ENCODE data around the gene IGF2R. TPM values are rescaled to one million over a fixed set of nuclear protein-coding genes. Genes with fewer than 3 reads are reported as not detected.

IGF2R gene
- total RNA-seq, 4 donors from 2014 or later, result 85.0 to 145 (median 103) TPM

- TF ChIP-seq, protein P1, sequence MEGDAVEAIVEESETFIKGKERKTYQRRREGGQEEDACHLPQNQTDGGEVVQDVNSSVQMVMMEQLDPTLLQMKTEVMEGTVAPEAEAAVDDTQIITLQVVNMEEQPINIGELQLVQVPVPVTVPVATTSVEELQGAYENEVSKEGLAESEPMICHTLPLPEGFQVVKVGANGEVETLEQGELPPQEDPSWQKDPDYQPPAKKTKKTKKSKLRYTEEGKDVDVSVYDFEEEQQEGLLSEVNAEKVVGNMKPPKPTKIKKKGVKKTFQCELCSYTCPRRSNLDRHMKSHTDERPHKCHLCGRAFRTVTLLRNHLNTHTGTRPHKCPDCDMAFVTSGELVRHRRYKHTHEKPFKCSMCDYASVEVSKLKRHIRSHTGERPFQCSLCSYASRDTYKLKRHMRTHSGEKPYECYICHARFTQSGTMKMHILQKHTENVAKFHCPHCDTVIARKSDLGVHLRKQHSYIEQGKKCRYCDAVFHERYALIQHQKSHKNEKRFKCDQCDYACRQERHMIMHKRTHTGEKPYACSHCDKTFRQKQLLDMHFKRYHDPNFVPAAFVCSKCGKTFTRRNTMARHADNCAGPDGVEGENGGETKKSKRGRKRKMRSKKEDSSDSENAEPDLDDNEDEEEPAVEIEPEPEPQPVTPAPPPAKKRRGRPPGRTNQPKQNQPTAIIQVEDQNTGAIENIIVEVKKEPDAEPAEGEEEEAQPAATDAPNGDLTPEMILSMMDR (IDR thresholded peaks at IDR 0.05; ENCODE audit: low read depth), result no peak
These were observed 45.3 kb downstream of the IGF2R start for GRCh38 chr6:160013987-160014868.

DNA sequence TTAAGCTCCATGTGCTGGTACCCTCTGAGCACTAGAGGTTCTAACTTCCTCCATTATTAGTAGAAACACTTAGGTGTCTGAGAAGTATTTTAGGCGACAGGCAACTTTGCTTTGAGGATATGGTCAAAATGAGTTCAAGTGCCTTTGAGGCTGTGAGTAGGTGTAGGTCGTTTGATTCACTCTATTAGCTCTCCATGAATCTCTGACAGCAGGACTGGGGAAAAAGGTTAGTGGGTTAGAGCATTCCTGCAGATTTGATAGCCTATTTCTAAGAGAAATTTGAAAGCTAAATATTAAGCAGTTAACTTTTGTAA is 45.9 kb downstream of the IGF2R start:
- TF ChIP-seq, protein P1 (IDR thresholded peaks at IDR 0.05; ENCODE audit: low read depth), result no peak

DNA sequence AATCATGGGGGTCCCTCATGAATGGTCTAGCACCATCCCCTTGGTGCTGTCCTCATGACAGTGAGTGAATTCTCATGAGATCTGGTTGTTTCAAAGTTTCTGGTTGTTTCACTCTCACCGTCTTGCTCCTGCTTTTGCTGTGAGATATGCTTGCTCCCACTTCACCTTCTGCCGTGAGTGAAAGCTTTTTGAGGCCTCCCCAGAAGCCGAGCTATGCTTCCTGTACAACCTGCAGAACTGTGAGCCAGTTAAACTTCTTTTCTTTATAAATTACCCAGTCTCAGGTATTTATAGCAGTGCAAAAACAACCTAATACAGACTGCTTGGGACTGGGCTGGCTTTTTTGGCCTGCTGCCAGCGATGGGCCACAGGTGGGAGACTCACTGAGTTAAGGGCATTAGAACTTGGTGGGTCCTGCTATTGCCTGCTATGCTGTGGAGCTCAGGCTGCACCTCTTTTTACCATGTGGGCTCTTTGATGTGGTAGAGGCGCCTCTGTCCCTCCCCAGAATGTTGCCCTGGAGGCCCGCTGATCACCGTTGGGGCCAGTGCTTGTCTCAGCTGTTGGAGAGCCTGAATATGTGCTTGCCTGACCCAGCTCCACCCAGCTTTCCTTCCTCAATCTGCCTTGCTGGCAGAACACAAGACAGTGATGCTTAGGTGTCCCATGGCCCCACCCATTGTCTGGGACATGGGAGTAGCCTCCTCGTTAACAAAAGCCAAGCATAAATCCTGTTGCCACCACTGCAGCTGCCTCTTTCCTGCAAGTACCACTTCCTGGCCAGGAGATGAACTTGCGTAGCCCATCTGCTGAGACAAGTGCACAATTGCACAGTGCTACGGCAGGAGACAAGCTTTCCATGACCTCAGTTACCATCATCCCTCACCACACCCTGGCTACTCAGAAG is 47.1 kb downstream of the IGF2R start:
- TF ChIP-seq, protein P1 (IDR thresholded peaks at IDR 0.05; ENCODE audit: low read depth), result no peak

DNA sequence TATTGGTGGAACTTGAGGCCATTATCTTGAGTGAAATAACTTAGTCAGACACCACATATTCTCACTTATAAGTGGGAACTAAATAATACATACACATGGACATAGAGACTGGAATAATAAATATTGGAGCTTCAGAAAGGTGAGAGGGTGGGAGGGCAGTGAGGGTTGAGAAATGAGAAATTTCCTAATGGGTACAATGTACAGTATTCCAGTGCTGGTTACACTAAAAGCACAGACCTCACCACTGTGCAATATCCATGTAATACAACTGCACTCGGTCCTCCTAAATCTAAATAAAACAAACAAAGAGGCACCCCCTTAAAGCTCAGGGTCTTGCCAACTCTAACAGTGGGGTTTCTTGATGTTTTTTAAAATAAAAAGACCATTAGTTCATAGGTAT is 53.2 kb downstream of the IGF2R start:
- TF ChIP-seq, protein P1 (IDR thresholded peaks at IDR 0.05; ENCODE audit: low read depth), result no peak

DNA sequence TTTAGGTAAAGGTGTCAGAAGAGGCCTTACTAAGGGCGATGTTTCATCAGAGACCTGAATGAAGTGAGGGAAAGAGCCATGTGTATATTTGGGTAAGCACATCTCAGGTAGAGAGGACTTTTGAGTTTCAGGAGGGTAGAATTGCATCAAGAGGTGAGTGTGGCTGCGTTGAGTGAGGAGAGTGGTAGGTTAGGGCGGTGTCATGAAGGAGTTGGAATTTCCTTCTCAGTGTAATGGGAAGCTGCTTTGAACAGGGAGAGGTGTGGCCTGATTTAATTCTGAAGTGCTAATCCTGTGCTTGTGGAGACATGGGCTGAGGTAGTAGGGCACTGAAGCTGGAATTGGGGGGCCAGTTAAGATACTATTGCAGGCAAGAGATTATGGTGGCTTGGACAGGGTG is 53.9 kb downstream of the IGF2R start:
- TF ChIP-seq, protein P1 (IDR thresholded peaks at IDR 0.05; ENCODE audit: low read depth), result no peak

DNA sequence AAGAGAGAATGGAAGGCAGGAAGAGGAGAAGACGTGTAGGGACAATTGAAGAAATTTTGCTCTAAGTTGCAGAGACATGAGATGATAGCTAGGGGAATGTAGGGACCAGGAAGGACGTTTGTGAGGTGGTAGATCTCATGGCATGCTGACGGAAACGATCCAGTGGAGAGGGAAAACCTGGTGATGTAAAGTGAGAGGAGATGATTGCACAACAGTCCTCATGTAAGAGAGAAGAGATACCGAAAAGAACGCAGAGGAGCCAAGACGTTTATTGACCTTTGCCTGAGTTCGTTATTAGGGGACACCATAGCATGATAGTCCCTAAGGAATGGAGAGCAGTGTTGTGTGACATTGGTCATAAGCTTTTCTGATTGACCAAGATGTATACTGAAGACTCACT is 55.3 kb downstream of the IGF2R start:
- TF ChIP-seq, protein P1 (IDR thresholded peaks at IDR 0.05; ENCODE audit: low read depth), result no peak

DNA sequence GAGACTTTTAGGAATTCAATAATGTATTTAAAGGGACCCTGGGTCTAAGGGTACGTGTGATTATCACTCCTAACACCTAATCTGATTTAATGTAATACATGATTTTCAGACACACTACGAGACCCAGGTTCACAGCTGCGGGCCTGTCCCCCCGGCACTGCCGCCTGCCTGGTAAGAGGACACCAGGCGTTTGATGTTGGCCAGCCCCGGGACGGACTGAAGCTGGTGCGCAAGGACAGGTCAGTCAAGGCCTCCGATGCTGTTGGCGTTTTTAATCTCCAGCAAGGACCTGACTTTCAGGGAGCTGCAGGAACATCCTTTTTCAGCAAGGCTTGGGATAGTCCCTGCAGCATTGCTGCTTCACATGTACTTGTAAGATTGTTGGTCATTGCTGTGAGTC is 58.2 kb downstream of the IGF2R start:
- TF ChIP-seq, protein P1 (IDR thresholded peaks at IDR 0.05; ENCODE audit: low read depth), result no peak
